BJ (cell line): ENCODE measurements around the gene CINP. TPM values are rescaled to one million over a fixed set of nuclear protein-coding genes. Genes with fewer than 3 reads are reported as not detected.

Experiments
- CTCF ChIA-PET: fragments of 350-600 bp; formaldehyde crosslinking; extraction: SDS; loops from one replicate; lab custom pipeline; 2021; ENCODE audit warnings: antibody characterized with exemption, inconsistent platforms; lab: Yijun Ruan, JAX
- POLR2A ChIA-PET: fragments of 300-600 bp; sonication (Branson Sonifier 250); formaldehyde crosslinking; extraction: SDS; loops from one replicate; lab custom pipeline; 2021; ENCODE audit warnings: antibody characterized with exemption; lab: Charles Lee
- DNase-seq: peaks from one replicate; pipeline ENCODE4 v3.0.0-alpha.2; 2011; ENCODE audit warnings: low read depth
- H3K27me3 ChIP-seq: 2 replicates; pipeline ENCODE4 v1.6.0; 2011; ENCODE audit warnings: low read length; ENCODE audit not compliant: control insufficient read depth, insufficient read depth
- H3K36me3 ChIP-seq: 2 replicates; pipeline ENCODE4 v1.5.1; 2011; ENCODE audit warnings: low read length; ENCODE audit not compliant: control insufficient read depth, insufficient read depth
- H3K4me3 ChIP-seq: 2 replicates; pipeline ENCODE4 v1.5.1; 2011; ENCODE audit warnings: low read depth, mild to moderate bottlenecking, control low read depth, low read length
- polyA plus RNA-seq: library from polyadenylated mRNA; depleted of rRNA; stranded (reverse); fragments of >200 nt; gene quantifications from 2 replicates; pipeline ENCODE4 v1.2.3, GENCODE V29; 2011
- TF ChIP-seq, protein P1 (sequence below): IDR thresholded peaks from 2 replicates; pipeline ENCODE4 v1.5.1; 2011; ENCODE audit warnings: low read depth, mild to moderate bottlenecking, control low read depth, inconsistent platforms, low read length, moderate library complexity; ENCODE audit not compliant: insufficient read depth

The CINP gene
- polyA plus RNA-seq, 1 experiment: 49.1 TPM

DNA sequence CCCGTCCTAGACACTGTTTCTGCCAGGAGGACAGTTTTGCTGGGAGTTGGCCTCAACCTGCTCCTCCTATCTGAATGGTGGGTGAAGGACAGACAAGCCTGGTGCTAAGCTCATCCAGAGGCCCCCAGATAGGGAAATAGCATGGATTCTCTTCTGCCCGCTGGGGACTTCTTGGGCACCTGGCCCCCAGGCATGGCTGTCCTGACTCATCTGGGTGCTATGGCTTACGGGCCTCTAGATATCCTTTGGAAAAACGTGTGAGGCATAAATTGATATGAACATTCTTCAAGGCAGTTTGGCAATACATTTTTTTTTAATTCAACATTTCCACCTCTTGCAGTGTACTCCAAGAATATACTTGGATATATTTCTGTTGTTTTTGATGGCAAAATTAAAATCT lies 8.7 kb upstream of the CINP start:
- POLR2A ChIA-PET: no interaction called here
- Histone ChIP-seq H3K27me3 (no peaks in the 10 kb centered on the region), H3K4me3 (no peak overlapping the region), H3K36me3 (no peaks in the 10 kb centered on the region)
- no peak for DNase-seq
- TF ChIP-seq, protein P1, sequence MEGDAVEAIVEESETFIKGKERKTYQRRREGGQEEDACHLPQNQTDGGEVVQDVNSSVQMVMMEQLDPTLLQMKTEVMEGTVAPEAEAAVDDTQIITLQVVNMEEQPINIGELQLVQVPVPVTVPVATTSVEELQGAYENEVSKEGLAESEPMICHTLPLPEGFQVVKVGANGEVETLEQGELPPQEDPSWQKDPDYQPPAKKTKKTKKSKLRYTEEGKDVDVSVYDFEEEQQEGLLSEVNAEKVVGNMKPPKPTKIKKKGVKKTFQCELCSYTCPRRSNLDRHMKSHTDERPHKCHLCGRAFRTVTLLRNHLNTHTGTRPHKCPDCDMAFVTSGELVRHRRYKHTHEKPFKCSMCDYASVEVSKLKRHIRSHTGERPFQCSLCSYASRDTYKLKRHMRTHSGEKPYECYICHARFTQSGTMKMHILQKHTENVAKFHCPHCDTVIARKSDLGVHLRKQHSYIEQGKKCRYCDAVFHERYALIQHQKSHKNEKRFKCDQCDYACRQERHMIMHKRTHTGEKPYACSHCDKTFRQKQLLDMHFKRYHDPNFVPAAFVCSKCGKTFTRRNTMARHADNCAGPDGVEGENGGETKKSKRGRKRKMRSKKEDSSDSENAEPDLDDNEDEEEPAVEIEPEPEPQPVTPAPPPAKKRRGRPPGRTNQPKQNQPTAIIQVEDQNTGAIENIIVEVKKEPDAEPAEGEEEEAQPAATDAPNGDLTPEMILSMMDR: no peak
- CTCF ChIA-PET: interaction anchor here (0.8 kb wide), 1 partner anchor 15 kb away, joined by 4 read pairs; no protein-coding TSS in a partner anchor

DNA sequence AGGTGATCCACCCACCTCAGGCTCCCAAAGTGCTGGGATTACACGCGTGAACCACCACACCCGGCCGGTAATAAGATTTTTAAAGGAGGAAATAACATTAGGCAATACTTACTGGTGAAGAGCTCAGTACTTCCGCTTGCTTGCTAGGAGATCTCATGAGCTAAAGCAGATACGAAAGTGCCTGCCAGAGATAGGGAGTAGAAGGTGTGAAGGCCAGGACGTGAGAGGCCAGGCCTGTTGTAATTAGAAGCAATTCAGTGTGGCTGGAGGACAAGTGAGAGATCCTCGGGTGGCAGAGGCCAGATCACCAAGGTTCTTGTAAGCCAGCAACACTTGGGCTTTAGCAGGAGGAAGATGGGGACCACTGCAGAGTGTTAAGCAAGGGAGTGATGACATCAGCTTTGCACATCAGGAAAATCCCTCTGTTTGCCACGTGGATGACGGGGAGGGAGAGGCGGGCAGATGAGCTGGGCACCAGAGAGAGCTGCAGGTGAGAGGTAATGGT lies 7.7 kb upstream of the CINP start:
- no peaks in the 10 kb centered on the region for H3K27me3 ChIP-seq
- TF ChIP-seq, protein P1: no peak
- POLR2A ChIA-PET: no interaction called here
- no peak overlapping the region for H3K4me3 ChIP-seq
- CTCF ChIA-PET: interaction anchor here (0.6 to 0.8 kb wide), 2 partner anchors 8 to 16 kb away, joined by 3 to 4 read pairs; no protein-coding TSS in a partner anchor
- DNase-seq: no peak
- no peaks in the 10 kb centered on the region for H3K36me3 ChIP-seq

DNA sequence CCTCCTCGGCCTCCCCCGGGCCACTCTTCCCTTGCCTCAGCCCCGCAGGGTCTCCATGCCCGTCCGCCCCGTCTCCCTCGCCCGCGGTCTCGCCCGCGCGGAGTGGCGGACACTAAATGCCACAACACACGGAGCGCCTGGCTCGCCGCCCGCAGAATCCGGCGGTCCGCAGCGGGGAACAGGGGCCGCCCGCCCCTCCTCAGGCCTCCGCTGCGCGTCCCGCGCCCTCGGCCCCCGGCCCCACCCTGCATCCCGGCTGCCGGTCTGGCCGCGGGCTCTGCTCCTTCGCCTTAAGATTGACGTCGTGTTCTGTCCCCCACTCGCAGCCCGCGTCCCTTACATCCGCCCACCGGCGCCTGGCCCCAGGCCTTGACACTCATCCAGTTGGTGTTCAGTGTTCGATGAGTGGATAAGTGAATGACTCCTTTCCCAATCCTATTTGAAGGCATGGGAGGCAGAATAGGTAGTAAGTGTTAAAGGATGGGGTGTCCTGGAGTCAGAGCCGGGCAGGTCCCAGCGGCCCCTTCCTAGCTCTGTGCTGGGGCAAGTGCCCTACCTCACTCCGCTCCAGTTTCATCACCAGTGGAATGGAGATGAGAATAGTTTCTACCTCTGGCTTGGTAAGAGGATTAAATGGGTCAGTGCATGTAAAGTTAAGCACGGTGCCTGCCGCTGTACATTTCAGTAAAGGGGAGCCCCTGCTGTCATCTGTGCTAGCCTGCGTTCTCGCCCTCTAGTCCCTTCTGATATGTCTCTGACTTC lies 673 bp upstream of the CINP start:
- no peaks in the 10 kb centered on the region for H3K27me3 ChIP-seq
- peak overlapping the region; percentile 84 for H3K4me3 ChIP-seq
- ChIA-PET POLR2A (no interaction called here), CTCF (interaction anchor here (1.3 to 1.5 kb wide), 2 partner anchors 13 to 161 kb away, joined by 4 read pairs; no protein-coding TSS in a partner anchor)
- TF ChIP-seq, protein P1: no peak
- DNase-seq: peak; percentile 3
- no peaks in the 10 kb centered on the region for H3K36me3 ChIP-seq

DNA sequence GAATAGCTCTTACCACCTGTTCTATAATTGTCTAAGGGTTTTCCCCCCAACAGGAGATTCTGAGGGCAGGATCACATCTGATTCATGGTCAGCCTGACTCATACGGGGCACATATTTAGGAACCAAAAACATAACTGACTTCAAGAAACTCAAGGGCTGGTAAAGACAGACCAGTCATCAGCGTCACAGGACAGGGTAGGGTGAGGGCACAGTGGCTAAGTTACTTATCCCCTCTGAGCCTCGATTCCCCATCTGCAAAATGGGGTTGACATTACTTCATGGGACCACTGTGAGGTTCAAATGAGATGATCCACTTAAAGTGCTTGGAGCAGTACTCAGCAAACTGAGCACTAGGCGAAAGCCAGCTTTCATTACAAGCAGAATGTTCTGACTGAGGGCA lies 606 bp downstream of the CINP start:
- ChIA-PET POLR2A (no interaction called here), CTCF (interaction anchor here (1.4 kb wide), 1 partner anchor 74 kb away, joined by 3 read pairs; no protein-coding TSS in a partner anchor)
- H3K36me3 ChIP-seq: no peaks in the 10 kb centered on the region
- DNase-seq: peak; percentile 3
- H3K27me3 ChIP-seq: no peaks in the 10 kb centered on the region
- TF ChIP-seq, protein P1: no peak
- H3K4me3 ChIP-seq: peak overlapping the region; percentile 84

DNA sequence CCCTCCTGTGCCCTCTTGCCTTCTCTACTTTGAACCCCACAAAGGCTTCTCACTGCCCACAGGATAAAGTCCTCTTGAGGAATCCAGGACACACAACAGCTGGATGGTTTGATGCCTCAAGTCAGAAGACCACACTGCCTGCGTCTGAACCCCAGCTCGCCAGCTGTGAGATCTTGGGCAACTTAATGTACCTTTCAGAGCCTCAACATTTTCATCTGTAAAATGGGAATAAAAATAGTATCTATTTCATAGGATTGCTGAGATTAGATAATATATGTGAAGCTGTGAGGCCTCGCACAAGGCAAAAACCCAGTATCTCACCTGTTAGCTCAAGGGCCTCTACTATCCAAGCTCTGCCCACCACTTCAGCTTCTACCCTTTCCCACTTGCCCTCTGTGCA lies 2.3 kb downstream of the CINP start:
- ChIA-PET CTCF (interaction anchor here (1.3 to 1.5 kb wide), 2 partner anchors 8 to 47 kb away, joined by 3 to 4 read pairs; no protein-coding TSS in a partner anchor), POLR2A (no interaction called here)
- Histone ChIP-seq H3K36me3 (peaks cover 2% of the 10 kb centered on the region), H3K4me3 (no peak overlapping the region), H3K27me3 (no peaks in the 10 kb centered on the region)
- DNase-seq: no peak
- TF ChIP-seq, protein P1: no peak
